Measurements from ENCODE around the gene FAM83C.

FAM83C gene

DNA sequence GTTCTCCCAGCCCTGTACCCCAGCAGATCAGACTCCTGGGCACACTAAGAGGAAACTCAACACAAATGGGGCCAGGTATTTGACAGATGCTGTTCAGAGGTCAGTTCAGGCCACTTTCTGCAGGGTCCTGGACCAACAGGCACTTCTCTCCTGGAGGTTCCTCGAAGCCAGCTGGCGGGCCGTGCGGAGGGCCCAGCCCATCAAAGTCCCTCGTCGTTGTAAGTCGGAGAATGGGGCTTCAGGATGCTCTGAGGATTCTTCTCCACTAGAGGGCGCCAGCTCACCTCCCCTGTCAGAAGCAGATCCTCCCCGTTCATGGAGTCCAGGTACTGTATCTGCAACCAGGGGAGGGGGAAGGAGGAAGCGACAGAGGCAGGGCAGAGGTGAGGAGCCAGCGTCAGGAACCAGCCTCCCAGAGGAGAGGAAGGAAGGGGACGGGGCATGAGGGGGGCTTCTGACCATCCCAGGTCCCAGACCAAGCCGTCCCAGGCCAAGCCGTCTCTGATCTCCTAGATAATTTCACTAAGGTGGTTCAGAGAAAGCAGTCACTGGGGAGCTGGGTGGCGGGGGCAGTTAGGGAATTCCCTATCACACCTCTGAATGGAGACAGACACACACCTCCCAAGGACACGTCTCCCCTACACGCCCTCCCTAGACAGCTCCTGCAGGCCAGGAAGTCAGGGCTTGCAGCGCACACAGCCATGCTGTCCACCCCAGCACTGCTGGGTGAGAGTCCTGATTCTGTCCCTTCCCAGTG, 11.7 kb upstream of the FAM83C start:
- Histone ChIP-seq H3K9me3 (no peaks in the 10 kb centered on the region), H3K4me3 (no peak overlapping the region), H3K27me3 (no peaks in the 10 kb centered on the region), H3K4me1 (peaks cover 11 to 47% (median 36%) of the 10 kb centered on the region in 4 donors), H3K36me3 (peaks cover 0 to 8% (median 0%) of the 10 kb centered on the region in 3 donors), H3K27ac (no peak overlapping the region)
- intact Hi-C loops (cut with DNase I; ENCODE audit: low total_unique reads): loop anchor here (5.0 kb wide), 1 partner anchor 133 kb away; the partner anchor contains the start of gene GDF5
- TF ChIP-seq CTCF (IDR thresholded peaks at IDR 0.05): peak; percentile 82 to 88
- DNase-seq: peak; percentile 76 to 83

DNA sequence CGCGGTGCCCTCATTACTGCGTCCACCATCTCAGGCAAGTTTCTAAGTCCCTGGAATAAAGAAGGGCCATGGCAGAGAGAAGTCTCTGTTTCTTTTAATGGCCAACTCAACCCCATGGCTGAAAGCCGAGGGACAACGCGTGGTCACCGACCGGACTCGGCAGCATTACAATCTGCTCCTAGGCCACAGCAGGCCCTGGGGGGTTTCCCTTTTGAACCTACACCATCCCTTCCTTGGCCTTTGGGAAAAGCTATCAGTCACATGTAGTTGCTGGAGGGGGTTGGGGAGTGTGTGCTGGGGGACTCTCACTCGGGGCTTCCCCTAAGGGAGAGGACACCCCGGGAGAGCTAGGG, 11.1 kb upstream of the FAM83C start:
- H3K27me3 ChIP-seq: no peaks in the 10 kb centered on the region
- peaks cover 0 to 8% (median 0%) of the 10 kb centered on the region in 3 donors for H3K36me3 ChIP-seq
- no peak for TF ChIP-seq CTCF (IDR thresholded peaks at IDR 0.05)
- H3K4me3 ChIP-seq: no peak overlapping the region
- intact Hi-C loops (cut with DNase I; ENCODE audit: low total_unique reads): loop anchor here (5.0 kb wide), 1 partner anchor 134 kb away; the partner anchor contains the start of gene GDF5
- no peak overlapping the region for H3K27ac ChIP-seq
- DNase-seq: no peak
- no peaks in the 10 kb centered on the region for H3K9me3 ChIP-seq
- peaks cover 11 to 43% (median 31%) of the 10 kb centered on the region in 4 donors for H3K4me1 ChIP-seq

GRCh38 chr20:35302421-35303335, 10.5 kb upstream of the FAM83C start:
- intact Hi-C loops (cut with DNase I; ENCODE audit: low total_unique reads): loop anchor here (5.0 kb wide), 1 partner anchor 135 kb away; the partner anchor contains the start of gene GDF5
- no peak for TF ChIP-seq CTCF (IDR thresholded peaks at IDR 0.05)

DNA sequence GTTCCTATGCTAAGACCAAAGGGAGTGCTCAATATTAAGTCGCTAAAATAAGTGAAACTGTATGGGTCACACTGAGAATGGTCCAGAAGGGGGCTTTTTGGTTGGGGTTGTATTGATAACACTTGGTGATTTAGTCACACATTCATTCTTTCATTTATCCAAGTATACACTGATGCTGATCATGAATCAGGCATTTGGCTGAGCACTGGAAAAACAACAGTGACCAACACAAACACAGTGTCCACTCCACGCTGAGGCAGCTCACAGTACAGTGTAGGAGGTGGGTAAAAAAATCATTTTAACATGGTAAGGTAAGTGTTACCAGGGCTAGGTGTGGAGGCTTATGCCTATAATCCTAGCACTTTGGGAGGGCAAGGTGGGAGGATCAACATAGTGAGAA, 9.2 kb upstream of the FAM83C start:
- peaks cover 0 to 24% (median 13%) of the 10 kb centered on the region in 4 donors for H3K4me1 ChIP-seq
- H3K36me3 ChIP-seq: peaks cover 0 to 8% (median 0%) of the 10 kb centered on the region in 3 donors
- H3K27me3 ChIP-seq: peaks cover 0 to 3% of the 10 kb centered on the region in 2 donors
- no peak for DNase-seq
- intact Hi-C loops (cut with DNase I; ENCODE audit: low total_unique reads): loop anchor here (5.0 kb wide), 1 partner anchor 136 kb away; the partner anchor contains the start of gene GDF5
- H3K4me3 ChIP-seq: no peak overlapping the region
- no peak for TF ChIP-seq CTCF (IDR thresholded peaks at IDR 0.05)
- no peaks in the 10 kb centered on the region for H3K9me3 ChIP-seq
- H3K27ac ChIP-seq: no peak overlapping the region

More at GRCh38 chr20:35302421-35303335, 10.5 kb upstream of the FAM83C start:
- no peaks in the 10 kb centered on the region for H3K27me3 ChIP-seq
- H3K27ac ChIP-seq: no peak overlapping the region
- H3K4me1 ChIP-seq: peaks cover 11 to 36% (median 25%) of the 10 kb centered on the region in 4 donors
- H3K36me3 ChIP-seq: peaks cover 0 to 8% (median 0%) of the 10 kb centered on the region in 3 donors
- no peaks in the 10 kb centered on the region for H3K9me3 ChIP-seq
- DNase-seq: no peak
- H3K4me3 ChIP-seq: no peak overlapping the region

DNA sequence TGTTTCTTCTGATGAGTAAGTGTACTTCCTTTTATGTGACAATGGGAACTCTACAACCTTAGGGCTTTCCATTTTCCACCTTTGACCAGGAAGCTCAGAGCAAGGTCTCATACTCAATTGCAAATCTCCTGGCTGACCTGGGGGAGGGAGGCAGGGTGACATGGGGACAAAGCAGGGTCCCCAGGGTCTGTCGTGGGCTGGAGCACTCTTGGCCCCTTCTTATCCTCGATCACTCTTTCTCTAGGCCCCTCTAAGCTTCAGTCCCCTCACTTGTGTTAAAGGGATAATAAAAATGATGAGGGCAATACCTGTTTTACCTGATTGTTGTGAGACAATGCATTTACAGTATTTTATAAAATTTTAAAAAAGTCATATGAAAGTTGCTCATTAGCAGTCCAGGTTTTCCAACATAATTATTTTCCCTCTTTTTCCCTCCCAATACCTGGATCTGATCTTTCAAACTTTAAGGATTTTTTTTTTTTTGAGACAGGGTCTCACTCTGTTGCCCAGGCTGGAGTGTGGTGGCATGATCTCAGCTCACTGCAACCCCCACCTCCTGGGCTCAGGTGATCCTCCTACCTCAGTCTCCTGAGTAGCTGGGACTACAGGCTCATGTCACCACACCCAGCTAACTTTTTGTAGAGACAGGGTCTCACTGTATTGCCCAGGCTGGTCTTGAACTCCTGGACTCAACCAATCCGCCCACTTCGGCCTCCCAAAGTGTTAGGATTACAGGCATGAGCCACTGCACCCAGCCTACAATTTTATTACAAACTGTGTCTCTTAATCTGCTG, 8.4 kb upstream of the FAM83C start:
- no peak overlapping the region for H3K27ac ChIP-seq
- peaks cover 0 to 16% (median 6%) of the 10 kb centered on the region in 4 donors for H3K4me1 ChIP-seq
- TF ChIP-seq CTCF (IDR thresholded peaks at IDR 0.05): no peak
- no peaks in the 10 kb centered on the region for H3K9me3 ChIP-seq
- peaks cover 0 to 9% of the 10 kb centered on the region in 2 donors for H3K27me3 ChIP-seq
- DNase-seq: no peak
- H3K36me3 ChIP-seq: peaks cover 0 to 8% (median 0%) of the 10 kb centered on the region in 3 donors
- intact Hi-C loops (cut with DNase I; ENCODE audit: low total_unique reads): loop anchor here (5.0 kb wide), 1 partner anchor 137 kb away; the partner anchor contains the start of gene GDF5
- H3K4me3 ChIP-seq: no peak overlapping the region
